Measurements from ENCODE around the gene STON1.

The STON1 gene

GRCh38 chr2:48558456-48558855 lies 28.5 kb downstream of the STON1 start:
- H3K27me3 ChIP-seq (ENCODE audit: low read length), result no peaks in the 10 kb centered on the region
- no peaks in the 10 kb centered on the region for H3K36me3 ChIP-seq (ENCODE audit: low read length)
- no peak overlapping the region for H3K4me2 ChIP-seq (ENCODE audit: low read depth, low read length, poor library complexity, severe bottlenecking)
- no peak overlapping the region for H3K4me3 ChIP-seq (ENCODE audit: insufficient read depth, low read length, poor library complexity, severe bottlenecking)
- H3K27ac ChIP-seq (ENCODE audit: low read depth, low read length), result no peak overlapping the region
- no peak for TF ChIP-seq CTCF (IDR thresholded peaks at IDR 0.05; ENCODE audit: insufficient read depth, low read length, poor library complexity, severe bottlenecking)
- TF ChIP-seq EZH2phosphoT487 (conservative IDR thresholded peaks at IDR 0.05; ENCODE audit: low read length), result no peak
- no peaks in the 10 kb centered on the region for H4K20me1 ChIP-seq (ENCODE audit: low read depth, low read length)
- no peak overlapping the region for H3K9ac ChIP-seq (ENCODE audit: low read length)
- no peaks in the 10 kb centered on the region for H3K9me3 ChIP-seq (ENCODE audit: insufficient read depth, low read length)
- H3F3A ChIP-seq (ENCODE audit: insufficient read depth), result no peaks in the 10 kb centered on the region
- no peaks in the 10 kb centered on the region for H3K9me2 ChIP-seq (replicated peaks; ENCODE audit: insufficient read depth, low read length)
- no peak overlapping the region for H2AFZ ChIP-seq (ENCODE audit: low read depth, low read length, severe bottlenecking)
- H3K79me2 ChIP-seq (ENCODE audit: insufficient read depth, low read length), result no peaks in the 10 kb centered on the region

GRCh38 chr2:48560546-48561209 lies 30.7 kb downstream of the STON1 start:
- H2AFZ ChIP-seq (ENCODE audit: low read depth, low read length, severe bottlenecking), result no peak overlapping the region

DNA sequence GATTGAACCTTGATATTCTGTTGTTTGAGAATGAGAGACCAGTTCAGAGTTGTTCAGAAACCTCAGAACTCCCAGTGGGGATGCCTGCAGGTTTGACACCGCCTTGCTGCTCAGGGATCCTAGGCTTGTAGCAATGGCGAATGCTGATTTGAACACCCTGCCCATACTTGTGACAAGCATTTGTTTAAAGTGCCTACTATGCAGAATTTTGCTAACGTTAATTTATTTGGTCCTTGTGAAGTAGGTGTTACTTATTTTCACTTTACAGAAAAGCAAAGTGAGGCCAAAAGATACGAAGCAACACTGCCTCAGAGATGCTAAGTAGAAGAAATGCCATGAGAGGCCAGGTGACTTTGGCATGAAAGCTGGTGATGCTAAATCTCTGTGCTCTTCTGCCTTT lies 32.3 kb downstream of the STON1 start:
- H2AFZ ChIP-seq (ENCODE audit: low read depth, low read length, severe bottlenecking), result no peak overlapping the region
- H3F3A ChIP-seq (ENCODE audit: insufficient read depth), result no peaks in the 10 kb centered on the region
- no peaks in the 10 kb centered on the region for H3K36me3 ChIP-seq (ENCODE audit: low read length)
- H3K4me2 ChIP-seq (ENCODE audit: low read depth, low read length, poor library complexity, severe bottlenecking), result no peak overlapping the region
- H3K27ac ChIP-seq (ENCODE audit: low read depth, low read length), result no peak overlapping the region
- H4K20me1 ChIP-seq (ENCODE audit: low read depth, low read length), result no peaks in the 10 kb centered on the region
- H3K9me2 ChIP-seq (replicated peaks; ENCODE audit: insufficient read depth, low read length), result no peaks in the 10 kb centered on the region
- H3K4me3 ChIP-seq (ENCODE audit: insufficient read depth, low read length, poor library complexity, severe bottlenecking), result no peak overlapping the region
- H3K9me3 ChIP-seq (ENCODE audit: insufficient read depth, low read length), result no peaks in the 10 kb centered on the region
- no peaks in the 10 kb centered on the region for H3K27me3 ChIP-seq (ENCODE audit: low read length)
- TF ChIP-seq EZH2phosphoT487 (conservative IDR thresholded peaks at IDR 0.05; ENCODE audit: low read length), result no peak
- no peak for TF ChIP-seq CTCF (IDR thresholded peaks at IDR 0.05; ENCODE audit: insufficient read depth, low read length, poor library complexity, severe bottlenecking)
- no peaks in the 10 kb centered on the region for H3K79me2 ChIP-seq (ENCODE audit: insufficient read depth, low read length)
- no peak overlapping the region for H3K9ac ChIP-seq (ENCODE audit: low read length)

More at GRCh38 chr2:48560546-48561209, 30.7 kb downstream of the STON1 start:
- no peaks in the 10 kb centered on the region for H3K9me3 ChIP-seq (ENCODE audit: insufficient read depth, low read length)
- H3F3A ChIP-seq (ENCODE audit: insufficient read depth), result no peaks in the 10 kb centered on the region
- no peaks in the 10 kb centered on the region for H3K9me2 ChIP-seq (replicated peaks; ENCODE audit: insufficient read depth, low read length)
- no peaks in the 10 kb centered on the region for H3K79me2 ChIP-seq (ENCODE audit: insufficient read depth, low read length)
- no peak overlapping the region for H3K4me3 ChIP-seq (ENCODE audit: insufficient read depth, low read length, poor library complexity, severe bottlenecking)
- no peaks in the 10 kb centered on the region for H3K36me3 ChIP-seq (ENCODE audit: low read length)
- no peak overlapping the region for H3K27ac ChIP-seq (ENCODE audit: low read depth, low read length)
- H3K27me3 ChIP-seq (ENCODE audit: low read length), result no peaks in the 10 kb centered on the region
- no peaks in the 10 kb centered on the region for H4K20me1 ChIP-seq (ENCODE audit: low read depth, low read length)
- no peak for TF ChIP-seq CTCF (IDR thresholded peaks at IDR 0.05; ENCODE audit: insufficient read depth, low read length, poor library complexity, severe bottlenecking)
- H3K4me2 ChIP-seq (ENCODE audit: low read depth, low read length, poor library complexity, severe bottlenecking), result no peak overlapping the region
- H3K9ac ChIP-seq (ENCODE audit: low read length), result no peak overlapping the region
